Measurements from ENCODE around the gene PYGO2. TPM values are rescaled to one million over a fixed set of nuclear protein-coding genes. Genes with fewer than 3 reads are reported as not detected.

Gene PYGO2
- total RNA-seq, 1 experiment from 2014 or later, result 37.3 TPM

DNA sequence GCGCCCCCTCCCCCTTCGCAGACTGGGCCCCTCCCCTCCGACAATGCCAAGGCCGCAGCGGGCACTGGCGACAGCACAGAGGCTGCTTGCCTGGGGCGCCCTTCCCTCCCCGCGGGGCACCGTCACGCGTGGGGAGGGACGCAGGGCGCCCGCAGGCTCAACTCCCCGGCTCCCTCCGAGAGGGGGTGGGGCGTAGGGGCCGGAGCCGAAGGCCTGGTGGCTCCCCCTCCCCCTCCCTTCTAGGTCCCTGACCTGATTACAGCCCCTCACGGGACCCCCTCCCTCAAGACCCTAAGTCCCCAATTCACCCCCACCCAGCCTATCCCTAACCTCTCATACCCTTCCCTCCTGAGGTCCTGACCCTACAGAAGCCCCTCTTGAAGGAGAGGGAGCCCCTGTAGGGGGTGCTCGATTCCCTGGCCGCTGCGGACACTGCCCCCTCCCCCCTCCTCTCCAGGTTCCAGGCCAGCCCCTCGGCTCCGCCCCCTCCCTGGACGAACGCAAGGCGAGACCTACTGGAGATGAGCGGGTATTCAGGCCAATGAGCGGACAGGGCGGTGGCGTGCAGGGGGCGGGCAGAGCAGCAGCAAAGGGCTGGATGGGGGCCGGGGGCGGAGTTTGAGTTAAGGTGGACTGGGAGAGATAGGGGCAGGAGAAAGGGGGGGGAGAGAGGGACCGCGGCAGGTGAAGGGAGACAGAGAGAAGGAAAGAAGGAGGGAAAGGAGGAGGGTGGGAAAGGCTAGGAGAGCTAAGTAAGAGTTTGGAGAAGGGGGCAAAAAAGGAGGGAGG is 40.3 kb upstream of the PYGO2 start:
- 0 out of 2 replicates have a peak overlapping the region, but pooled peaks have one; percentile 8 for H2AFZ ChIP-seq (ENCODE audit: low read length)
- H3K27ac ChIP-seq (ENCODE audit: low read length), result peak overlapping the region; percentile 88
- H3K4me1 ChIP-seq (ENCODE audit: low read length), result peaks cover 65% of the 10 kb centered on the region
- peak overlapping the region; percentile 96 for H3K4me2 ChIP-seq (ENCODE audit: low read depth, low read length, poor library complexity, severe bottlenecking)
- H4K20me1 ChIP-seq (ENCODE audit: insufficient read depth, low read depth, low read length), result no peaks in the 10 kb centered on the region
- H3K27me3 ChIP-seq (ENCODE audit: low read length), result no peaks in the 10 kb centered on the region
- peaks cover 22% of the 10 kb centered on the region for H3K79me2 ChIP-seq (ENCODE audit: low read length)
- DNase-seq, result peak; percentile 99
- H3K9ac ChIP-seq (ENCODE audit: low read length), result peak overlapping the region; percentile 88
- H3K4me3 ChIP-seq (ENCODE audit: low read length), result peak overlapping the region; percentile 70
- no peaks in the 10 kb centered on the region for H3K9me3 ChIP-seq (ENCODE audit: low read length)
- H3K36me3 ChIP-seq (ENCODE audit: insufficient read depth, low read length), result no peaks in the 10 kb centered on the region
- H3K9me2 ChIP-seq (replicated peaks; ENCODE audit: insufficient read depth, low read length), result no peaks in the 10 kb centered on the region

DNA sequence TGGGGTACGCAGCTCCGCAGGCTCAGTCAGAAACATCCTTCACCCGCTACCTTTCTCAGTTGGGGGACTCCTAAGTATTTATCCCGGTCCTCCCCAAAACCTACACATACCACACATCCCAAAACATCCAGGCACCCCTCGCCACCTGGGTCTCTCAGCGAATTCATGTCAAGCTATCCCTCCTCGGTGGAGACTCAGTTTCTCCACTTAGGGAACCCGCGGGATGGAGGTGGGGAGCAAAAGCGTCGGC is 39.8 kb upstream of the PYGO2 start:
- Histone ChIP-seq H3K4me2 (ENCODE audit: low read depth, low read length, poor library complexity, severe bottlenecking) (peak overlapping the region; percentile 96), H3K27me3 (ENCODE audit: low read length) (no peaks in the 10 kb centered on the region), H4K20me1 (ENCODE audit: insufficient read depth, low read depth, low read length) (no peaks in the 10 kb centered on the region), H3K9me2 (replicated peaks; ENCODE audit: insufficient read depth, low read length) (no peaks in the 10 kb centered on the region), H2AFZ (ENCODE audit: low read length) (0 out of 2 replicates have a peak overlapping the region, but pooled peaks have one; percentile 8), H3K4me1 (ENCODE audit: low read length) (peaks cover 59% of the 10 kb centered on the region), H3K9me3 (ENCODE audit: low read length) (no peaks in the 10 kb centered on the region), H3K36me3 (ENCODE audit: insufficient read depth, low read length) (no peaks in the 10 kb centered on the region), H3K79me2 (ENCODE audit: low read length) (peaks cover 22% of the 10 kb centered on the region), H3K9ac (ENCODE audit: low read length) (peak overlapping the region; percentile 88), H3K27ac (ENCODE audit: low read length) (peak overlapping the region; percentile 88), H3K4me3 (ENCODE audit: low read length) (peak overlapping the region; percentile 70)
- DNase-seq, result no peak

DNA sequence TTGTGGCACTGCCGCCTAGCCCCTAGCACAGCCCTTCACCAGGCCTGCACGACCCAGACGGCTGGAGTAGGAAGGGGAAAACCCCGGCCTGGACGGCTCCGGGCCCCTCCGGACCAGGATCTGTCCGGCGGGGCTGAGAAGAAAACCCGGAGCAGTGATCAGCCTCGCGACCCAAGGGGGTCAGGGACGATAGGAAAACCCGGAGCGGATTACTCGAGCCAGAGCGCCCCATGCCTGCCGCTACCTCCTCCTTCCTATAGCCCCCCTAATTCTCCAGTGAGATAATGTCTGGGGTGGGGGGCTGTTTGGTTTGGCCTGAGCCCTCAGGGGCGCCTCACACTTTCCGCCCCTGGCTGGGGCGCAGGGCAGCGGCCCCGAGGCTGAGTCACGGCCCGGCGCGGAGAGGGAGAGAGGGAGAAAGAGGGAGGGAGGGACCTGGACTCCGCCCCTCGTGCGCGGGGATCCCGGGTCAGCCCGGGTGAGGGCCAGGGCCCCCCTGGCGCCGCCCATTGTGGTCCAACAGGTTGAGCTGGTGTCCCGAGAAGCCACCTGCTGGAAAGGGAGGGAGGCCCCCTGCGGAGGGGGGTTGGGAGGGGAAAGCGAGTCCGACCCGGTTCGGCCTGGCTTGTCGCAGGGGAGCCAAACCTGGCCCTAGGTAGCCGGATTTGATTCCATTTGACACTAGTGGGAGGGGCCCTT is 39.3 kb upstream of the PYGO2 start:
- Histone ChIP-seq H2AFZ (ENCODE audit: low read length) (0 out of 2 replicates have a peak overlapping the region, but pooled peaks have one; percentile 8), H3K79me2 (ENCODE audit: low read length) (peaks cover 22% of the 10 kb centered on the region), H3K27me3 (ENCODE audit: low read length) (no peaks in the 10 kb centered on the region), H3K27ac (ENCODE audit: low read length) (peak overlapping the region; percentile 88), H3K36me3 (ENCODE audit: insufficient read depth, low read length) (no peaks in the 10 kb centered on the region), H3K9ac (ENCODE audit: low read length) (peak overlapping the region; percentile 88), H4K20me1 (ENCODE audit: insufficient read depth, low read depth, low read length) (no peaks in the 10 kb centered on the region), H3K4me1 (ENCODE audit: low read length) (peaks cover 59% of the 10 kb centered on the region), H3K4me3 (ENCODE audit: low read length) (peak overlapping the region; percentile 70), H3K9me3 (ENCODE audit: low read length) (no peaks in the 10 kb centered on the region), H3K9me2 (replicated peaks; ENCODE audit: insufficient read depth, low read length) (no peaks in the 10 kb centered on the region), H3K4me2 (ENCODE audit: low read depth, low read length, poor library complexity, severe bottlenecking) (peak overlapping the region; percentile 96)
- peak; percentile 94 for DNase-seq

DNA sequence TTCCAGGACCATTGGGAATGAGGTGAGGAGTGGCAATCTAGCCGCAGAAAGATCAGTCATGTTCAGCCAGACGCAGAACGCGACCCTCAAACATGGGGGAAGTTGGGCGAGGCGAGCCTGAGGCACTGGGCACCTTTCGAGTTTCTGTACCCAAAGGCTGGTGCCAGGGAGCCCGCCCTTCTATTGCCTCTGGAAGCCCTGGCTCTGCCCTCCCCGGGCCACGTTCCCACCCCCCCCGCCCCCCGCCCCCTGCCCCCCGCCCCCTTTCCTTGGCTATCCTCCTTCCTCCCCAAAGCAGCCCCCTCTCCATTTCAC is 38.8 kb upstream of the PYGO2 start:
- Histone ChIP-seq H4K20me1 (ENCODE audit: insufficient read depth, low read depth, low read length) (no peaks in the 10 kb centered on the region), H3K4me2 (ENCODE audit: low read depth, low read length, poor library complexity, severe bottlenecking) (peak overlapping the region; percentile 96), H2AFZ (ENCODE audit: low read length) (peak overlapping the region; percentile 45; the same call in 1 of the 2 replicates), H3K4me3 (ENCODE audit: low read length) (peak overlapping the region; percentile 70), H3K9me3 (ENCODE audit: low read length) (no peaks in the 10 kb centered on the region), H3K9me2 (replicated peaks; ENCODE audit: insufficient read depth, low read length) (no peaks in the 10 kb centered on the region), H3K4me1 (ENCODE audit: low read length) (peaks cover 56% of the 10 kb centered on the region), H3K27ac (ENCODE audit: low read length) (peak overlapping the region; percentile 88), H3K27me3 (ENCODE audit: low read length) (no peaks in the 10 kb centered on the region), H3K9ac (ENCODE audit: low read length) (peak overlapping the region; percentile 88), H3K79me2 (ENCODE audit: low read length) (peaks cover 20% of the 10 kb centered on the region), H3K36me3 (ENCODE audit: insufficient read depth, low read length) (no peaks in the 10 kb centered on the region)
- peak; percentile 75 for DNase-seq

DNA sequence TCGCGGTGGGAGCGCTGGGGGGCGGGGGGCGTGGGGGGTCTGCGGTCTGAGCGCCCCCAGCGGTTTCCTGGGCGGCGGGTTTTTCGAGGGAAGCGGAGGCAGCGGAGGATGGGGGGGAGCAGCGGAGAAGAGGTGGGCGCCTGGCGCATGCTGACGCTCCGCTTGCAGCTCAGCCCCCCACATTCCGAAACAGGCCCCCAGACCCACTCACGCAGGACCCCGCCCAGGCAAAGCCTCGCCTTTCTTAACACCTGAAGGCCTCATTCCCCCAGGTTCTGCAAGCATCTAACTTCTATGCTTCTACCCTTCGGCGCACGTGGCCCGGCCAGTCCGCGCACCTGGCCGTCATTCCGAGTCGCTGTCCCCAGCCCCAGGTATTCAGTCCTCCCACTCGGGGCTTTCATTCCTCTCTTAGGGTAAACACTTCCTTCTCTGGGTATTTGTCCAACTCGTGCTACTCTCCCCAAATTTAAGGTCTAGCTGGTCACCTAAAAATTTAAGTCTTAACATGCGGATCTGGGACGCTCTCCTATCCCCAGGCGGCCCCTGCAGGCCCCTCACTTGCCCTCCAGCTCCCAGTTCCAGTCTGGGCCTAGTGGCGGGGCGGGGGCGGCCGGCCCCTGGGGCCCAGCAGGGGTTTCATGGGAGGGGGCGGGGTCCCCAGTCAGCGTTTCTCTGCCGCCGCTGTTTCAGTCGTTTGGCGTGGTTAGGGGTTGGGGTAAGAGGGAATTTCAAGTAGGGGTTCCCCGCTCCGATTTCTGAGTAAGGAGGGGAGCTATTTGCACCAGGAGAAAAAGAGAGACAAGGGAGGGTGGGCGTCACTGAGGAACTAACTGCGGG is 38.2 kb upstream of the PYGO2 start:
- peak overlapping the region; percentile 45; the same call in 1 of the 2 replicates for H2AFZ ChIP-seq (ENCODE audit: low read length)
- H3K9me2 ChIP-seq (replicated peaks; ENCODE audit: insufficient read depth, low read length), result no peaks in the 10 kb centered on the region
- H3K9ac ChIP-seq (ENCODE audit: low read length), result peak overlapping the region; percentile 88
- peak overlapping the region; percentile 96 for H3K4me2 ChIP-seq (ENCODE audit: low read depth, low read length, poor library complexity, severe bottlenecking)
- peak overlapping the region; percentile 88 for H3K27ac ChIP-seq (ENCODE audit: low read length)
- peak; percentile 84 for DNase-seq
- H3K27me3 ChIP-seq (ENCODE audit: low read length), result no peaks in the 10 kb centered on the region
- H3K4me1 ChIP-seq (ENCODE audit: low read length), result peaks cover 52% of the 10 kb centered on the region
- no peaks in the 10 kb centered on the region for H3K36me3 ChIP-seq (ENCODE audit: insufficient read depth, low read length)
- H4K20me1 ChIP-seq (ENCODE audit: insufficient read depth, low read depth, low read length), result no peaks in the 10 kb centered on the region
- H3K79me2 ChIP-seq (ENCODE audit: low read length), result peaks cover 19% of the 10 kb centered on the region
- no peaks in the 10 kb centered on the region for H3K9me3 ChIP-seq (ENCODE audit: low read length)
- peak overlapping the region; percentile 70 for H3K4me3 ChIP-seq (ENCODE audit: low read length)

DNA sequence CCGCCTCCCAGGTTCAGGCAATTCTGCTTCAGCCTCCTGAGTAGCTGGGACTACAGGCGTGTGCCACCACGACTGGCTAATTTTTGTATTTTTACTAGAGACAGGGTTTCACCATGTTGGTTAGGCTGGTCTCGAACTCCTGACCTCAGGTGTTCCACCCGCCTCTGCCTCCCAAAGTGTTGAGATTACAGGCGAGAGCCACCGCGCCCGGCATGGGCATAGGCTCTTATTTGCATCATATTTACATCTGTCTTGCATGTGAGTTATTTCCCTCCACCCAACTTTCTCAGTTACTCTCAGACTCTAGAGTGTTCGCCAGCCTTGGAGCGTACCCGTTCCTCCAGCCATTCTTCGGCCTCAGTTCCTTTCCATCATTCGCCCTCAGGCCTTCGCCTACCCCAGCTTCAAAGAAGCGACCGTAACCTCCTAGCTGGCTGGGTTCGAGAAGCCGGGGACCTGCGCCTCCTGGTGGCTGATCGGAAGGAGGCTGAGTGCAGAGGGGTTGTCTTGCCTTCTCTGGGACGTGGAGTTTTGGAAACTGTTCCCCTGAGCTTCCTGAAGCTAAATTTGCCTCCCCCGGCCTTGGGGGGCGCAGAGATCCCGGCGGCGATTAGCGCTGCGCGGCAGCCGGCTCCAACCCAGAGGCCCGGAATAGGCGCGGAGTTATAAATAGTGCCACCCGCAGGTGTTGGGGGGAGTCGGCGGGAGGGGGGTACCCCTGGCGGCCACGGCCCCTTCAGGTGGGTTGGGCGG is 37.4 kb upstream of the PYGO2 start:
- Histone ChIP-seq H4K20me1 (ENCODE audit: insufficient read depth, low read depth, low read length) (no peaks in the 10 kb centered on the region), H3K9ac (ENCODE audit: low read length) (peak overlapping the region; percentile 88), H3K79me2 (ENCODE audit: low read length) (peaks cover 13% of the 10 kb centered on the region), H3K27ac (ENCODE audit: low read length) (peak overlapping the region; percentile 88), H3K4me1 (ENCODE audit: low read length) (peaks cover 52% of the 10 kb centered on the region), H3K36me3 (ENCODE audit: insufficient read depth, low read length) (no peaks in the 10 kb centered on the region), H3K27me3 (ENCODE audit: low read length) (no peaks in the 10 kb centered on the region), H3K4me3 (ENCODE audit: low read length) (peak overlapping the region; percentile 70), H3K9me2 (replicated peaks; ENCODE audit: insufficient read depth, low read length) (no peaks in the 10 kb centered on the region), H2AFZ (ENCODE audit: low read length) (no peak overlapping the region), H3K4me2 (ENCODE audit: low read depth, low read length, poor library complexity, severe bottlenecking) (peak overlapping the region; percentile 96), H3K9me3 (ENCODE audit: low read length) (no peaks in the 10 kb centered on the region)
- DNase-seq, result peak; percentile 92

DNA sequence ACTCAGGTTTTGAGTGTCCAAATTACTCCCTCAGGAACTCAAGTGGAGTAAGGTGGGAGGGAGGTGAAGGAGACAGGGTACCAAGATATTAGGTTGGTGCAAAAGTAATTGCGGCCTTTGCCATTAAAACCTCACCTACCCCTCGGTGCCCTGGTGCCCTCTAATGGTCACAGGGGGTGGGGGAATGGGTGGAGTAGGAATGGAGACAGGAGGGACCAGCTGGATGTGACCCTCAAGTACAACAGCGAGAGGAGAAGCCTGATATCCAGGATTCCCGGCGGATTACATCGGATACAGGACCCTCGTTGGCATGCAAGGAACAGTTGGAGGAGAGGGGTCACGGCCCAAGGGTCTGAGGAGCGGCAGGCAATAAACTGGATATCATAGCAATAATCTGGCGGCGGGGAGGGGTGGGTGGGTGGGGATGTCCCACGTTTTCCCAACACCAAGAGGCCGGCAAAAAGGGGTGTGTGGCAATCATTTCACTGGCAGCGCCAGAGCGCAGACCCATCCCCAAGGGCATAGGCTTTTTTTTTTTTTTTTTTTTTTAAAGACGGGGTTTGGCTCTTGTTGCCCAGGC is 36.7 kb upstream of the PYGO2 start:
- Histone ChIP-seq H4K20me1 (ENCODE audit: insufficient read depth, low read depth, low read length) (no peaks in the 10 kb centered on the region), H3K4me2 (ENCODE audit: low read depth, low read length, poor library complexity, severe bottlenecking) (no peak overlapping the region), H3K36me3 (ENCODE audit: insufficient read depth, low read length) (no peaks in the 10 kb centered on the region), H3K9me3 (ENCODE audit: low read length) (no peaks in the 10 kb centered on the region), H3K4me3 (ENCODE audit: low read length) (0 out of 2 replicates have a peak overlapping the region, but pooled peaks have one; percentile 70), H3K4me1 (ENCODE audit: low read length) (peaks cover 52% of the 10 kb centered on the region), H3K27me3 (ENCODE audit: low read length) (no peaks in the 10 kb centered on the region), H2AFZ (ENCODE audit: low read length) (no peak overlapping the region), H3K79me2 (ENCODE audit: low read length) (peaks cover 6% of the 10 kb centered on the region), H3K9me2 (replicated peaks; ENCODE audit: insufficient read depth, low read length) (no peaks in the 10 kb centered on the region), H3K9ac (ENCODE audit: low read length) (no peak overlapping the region), H3K27ac (ENCODE audit: low read length) (0 out of 2 replicates have a peak overlapping the region, but pooled peaks have one; percentile 88)
- DNase-seq, result peak; percentile 83

All from Karpas-422 (cell line).